HG02571 (cell line): ENCODE measurements around the gene AUTS2.

Experiments
- ATAC-seq: cut with Tn5 transposase; IDR thresholded peaks from one replicate; pipeline ENCODE4 v1.9.1; 2021; ENCODE audit warnings: mild to moderate bottlenecking, moderate library complexity; ENCODE audit not compliant: unreplicated experiment

Gene AUTS2

DNA sequence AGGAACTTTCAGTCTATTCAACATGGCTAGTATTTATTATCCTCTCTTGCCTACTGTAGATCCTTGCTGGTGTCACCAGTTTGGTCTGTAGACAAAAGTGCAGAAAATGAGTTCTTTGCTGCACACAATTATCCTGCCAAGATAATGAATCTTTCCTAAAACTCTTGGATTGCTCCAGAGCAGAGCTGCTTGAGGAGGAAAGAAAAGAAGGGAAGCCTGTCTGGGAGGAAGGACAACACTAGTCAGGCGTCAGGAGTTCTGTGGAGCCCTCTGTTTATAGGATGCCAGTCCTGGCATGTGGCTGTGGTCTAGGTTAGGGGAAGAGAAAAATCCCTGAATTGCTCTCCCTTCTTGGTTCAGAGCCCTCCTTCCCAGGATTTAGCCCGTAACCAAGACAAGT, 1103.7 kb downstream of the AUTS2 start:
- ATAC-seq, result no peak

DNA sequence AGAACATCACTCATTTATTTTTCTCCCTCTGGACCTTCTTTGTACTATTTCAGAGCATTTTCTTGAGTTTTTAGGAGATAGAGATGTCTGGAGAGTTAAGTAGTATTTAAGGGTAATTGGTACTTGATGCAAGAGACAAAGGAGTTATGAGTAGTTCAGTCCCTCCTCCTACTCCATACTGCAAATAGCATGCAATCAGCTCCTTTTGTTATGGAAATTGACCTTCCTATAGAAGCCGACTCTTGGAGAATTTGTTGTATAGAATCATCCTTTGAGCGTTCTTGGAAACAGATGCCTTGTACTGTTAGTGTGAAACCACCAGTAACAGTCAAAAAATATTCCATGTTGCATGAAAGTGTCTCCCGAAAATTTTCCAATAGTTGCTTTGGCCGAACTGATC, 1105.5 kb downstream of the AUTS2 start:
- ATAC-seq, result no peak

DNA sequence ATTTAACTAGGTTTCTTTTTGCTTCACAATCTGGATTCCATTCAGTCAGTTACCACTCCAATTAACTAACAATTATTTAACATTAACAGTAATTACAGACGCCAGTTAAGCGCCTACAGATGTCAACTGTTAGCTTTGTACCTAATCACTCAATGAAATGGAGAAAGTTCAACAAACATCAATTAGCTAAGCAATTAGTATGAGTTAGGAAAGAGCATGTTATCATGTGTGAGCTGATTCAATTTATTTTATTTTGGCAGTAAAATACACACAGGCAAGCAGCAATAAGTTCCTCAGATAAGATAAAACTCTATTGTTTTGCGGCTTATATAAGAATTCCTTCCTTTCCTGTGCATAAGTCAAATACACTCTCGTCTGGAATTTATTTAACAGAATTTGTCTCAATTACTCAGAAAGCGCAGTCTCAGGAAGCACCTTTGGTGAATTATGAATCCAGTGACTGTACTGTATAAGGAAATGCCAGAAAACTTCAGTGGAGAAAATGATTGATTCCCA, 1106.6 kb downstream of the AUTS2 start:
- no peak for ATAC-seq

DNA sequence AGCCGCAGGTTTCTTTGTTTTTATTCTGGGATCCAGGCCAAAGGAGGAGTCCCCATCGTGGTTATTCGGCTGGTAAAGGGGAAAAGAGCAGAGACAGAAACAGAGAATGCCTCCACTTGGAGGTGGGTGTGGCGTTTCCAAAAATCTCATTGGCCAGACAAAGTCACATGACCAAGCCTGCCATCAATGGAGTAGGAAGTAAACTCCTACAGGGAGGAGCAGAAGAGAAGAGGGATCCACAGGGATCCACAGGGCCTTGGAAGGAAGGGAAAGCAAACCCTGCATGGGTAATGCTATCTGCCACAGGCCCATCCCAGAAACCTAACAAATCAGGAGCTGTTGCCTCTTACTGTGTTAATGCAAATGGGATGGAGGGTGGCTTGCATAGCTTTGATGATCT, 1107.9 kb downstream of the AUTS2 start:
- no peak for ATAC-seq

DNA sequence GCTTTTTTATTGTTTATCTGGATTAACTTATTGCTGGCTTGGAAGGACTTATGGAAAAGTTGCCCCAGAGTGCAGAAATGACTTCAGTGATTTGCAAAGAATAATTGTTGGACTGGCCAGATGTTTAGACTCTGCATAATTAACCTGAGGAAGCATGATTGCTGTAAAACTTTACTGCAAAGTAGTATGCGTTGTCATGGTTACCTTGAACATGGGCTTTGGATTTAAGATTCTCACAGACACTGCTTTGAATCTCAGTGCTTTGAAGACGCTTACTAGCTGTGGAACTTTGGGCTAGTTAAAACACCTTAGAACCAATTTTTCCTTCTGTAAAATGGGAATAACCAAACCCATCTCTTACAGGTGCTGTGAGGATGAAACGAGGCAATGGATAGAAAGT, 1108.4 kb downstream of the AUTS2 start:
- no peak for ATAC-seq

DNA sequence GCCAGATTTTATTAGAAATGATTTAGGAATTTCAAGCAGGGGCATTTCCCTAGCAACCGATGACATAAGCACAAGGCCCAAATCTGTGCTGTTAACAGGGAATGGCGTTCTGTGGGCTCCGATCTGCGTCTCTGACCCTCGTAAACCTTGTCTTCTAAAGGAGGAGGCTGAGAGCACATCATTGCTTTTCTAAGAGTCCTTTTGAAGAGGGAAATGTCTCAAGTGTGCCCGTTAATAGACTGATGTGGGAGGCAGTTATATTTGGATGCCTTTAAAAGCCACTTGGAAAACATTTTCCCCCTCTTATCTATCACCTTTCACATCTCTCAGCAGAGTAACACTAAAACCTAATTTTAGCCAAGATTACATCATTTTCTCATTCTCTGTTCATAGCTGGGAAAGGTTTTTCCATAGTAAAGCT, 1109.6 kb downstream of the AUTS2 start:
- no peak for ATAC-seq

DNA sequence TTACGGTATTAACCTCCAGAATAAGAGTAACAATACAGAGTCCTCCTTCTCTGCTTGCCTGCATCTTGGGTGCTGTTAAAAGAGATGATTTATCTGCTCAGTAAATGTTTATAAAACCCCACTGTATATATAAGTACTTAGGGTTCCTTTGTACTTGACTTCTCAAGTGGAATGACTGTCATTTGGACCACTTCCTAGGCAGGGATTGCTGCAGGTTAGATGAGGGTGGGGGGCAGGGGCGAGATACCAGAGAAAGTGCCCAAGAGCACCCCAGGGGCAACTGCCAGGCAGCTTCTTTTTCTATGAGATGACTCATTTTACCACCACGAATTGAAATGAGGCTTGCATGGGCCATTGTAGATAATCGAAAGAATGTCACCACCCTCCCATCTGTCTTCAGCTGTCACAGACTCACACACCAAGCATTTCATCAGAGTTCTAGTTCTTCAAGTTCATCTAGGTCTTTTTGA, 1111.8 kb downstream of the AUTS2 start:
- no peak for ATAC-seq

DNA sequence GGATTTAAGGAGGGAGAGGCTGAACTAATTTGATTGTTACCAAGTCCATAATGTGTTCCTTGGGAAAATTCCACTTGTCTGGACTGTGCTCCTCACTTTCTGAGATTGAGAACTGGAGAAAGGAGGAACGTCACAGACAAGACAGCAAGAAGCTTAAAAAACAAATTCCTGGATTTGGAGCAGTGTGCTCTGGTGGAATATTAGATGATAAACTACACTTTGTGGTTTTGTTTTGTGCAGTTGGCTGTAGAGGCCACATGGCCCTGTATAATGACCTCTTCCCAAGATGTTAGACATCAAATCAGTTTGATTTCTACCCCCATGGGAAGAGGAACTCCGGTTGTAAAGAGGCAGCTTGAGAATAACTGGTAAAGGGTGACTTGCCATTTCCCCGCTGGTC, 1112.4 kb downstream of the AUTS2 start:
- no peak for ATAC-seq

DNA sequence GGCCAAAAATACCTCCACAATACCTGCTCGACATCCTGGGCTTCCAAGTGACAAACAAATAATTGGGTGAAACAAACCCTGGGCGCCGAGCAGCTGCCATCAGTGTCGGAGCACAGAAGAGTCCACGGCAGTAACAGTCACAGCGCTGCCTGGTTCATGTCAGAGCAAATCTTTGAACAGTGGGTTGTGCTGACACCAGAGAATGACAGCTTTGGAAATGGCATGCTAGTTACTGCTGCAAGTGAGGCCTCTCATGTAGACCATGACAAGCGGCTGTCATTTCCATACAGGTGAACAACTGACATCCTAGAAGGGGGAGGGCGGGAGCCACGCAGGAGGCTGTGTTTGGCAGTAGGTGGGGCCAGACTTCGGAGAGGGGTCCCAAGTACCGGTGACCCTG, 1113.2 kb downstream of the AUTS2 start:
- ATAC-seq, result no peak

DNA sequence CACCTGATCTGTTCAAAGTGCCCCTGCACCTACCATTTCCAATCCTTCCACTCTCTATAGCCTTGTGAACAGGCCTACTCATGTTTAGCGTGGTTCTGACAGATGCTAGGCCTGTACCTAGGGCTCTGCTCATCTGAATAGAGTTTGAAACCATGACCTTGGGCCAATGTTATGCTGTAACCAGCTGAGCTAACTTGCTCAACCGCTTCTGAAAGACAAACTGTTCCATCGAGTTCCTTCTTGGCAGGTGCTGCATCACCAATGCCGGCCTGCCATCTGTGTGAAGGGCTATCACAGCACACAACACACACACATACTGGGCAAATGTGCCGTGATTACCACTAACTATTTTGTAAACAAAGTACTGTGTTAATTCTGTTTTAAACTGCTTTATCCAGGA, 1114.7 kb downstream of the AUTS2 start:
- no peak for ATAC-seq

DNA sequence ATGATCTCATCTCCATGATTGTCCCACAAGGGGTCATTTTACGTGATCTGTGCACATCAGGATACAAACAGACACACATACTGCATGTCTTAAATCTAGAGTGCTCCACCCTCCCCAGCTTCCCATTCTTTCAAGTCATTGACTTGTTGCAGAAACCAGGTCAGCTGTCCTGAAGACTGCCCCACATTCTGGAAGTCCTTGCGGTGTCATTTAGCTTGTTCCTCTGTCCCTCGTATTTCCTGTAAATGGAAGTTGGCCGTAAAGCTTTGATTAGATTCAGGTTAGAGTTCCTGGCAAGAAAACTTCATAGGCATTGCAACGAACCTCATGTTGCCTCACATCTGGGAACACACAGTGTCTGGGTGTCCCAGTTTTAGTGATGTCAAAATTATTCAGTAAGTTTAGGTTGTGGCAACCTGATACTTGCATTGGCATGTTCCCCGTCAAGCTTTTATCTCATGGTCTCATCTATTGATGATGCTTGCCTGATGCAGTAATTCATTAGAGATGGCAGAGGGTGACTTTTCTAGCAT, 1116.3 kb downstream of the AUTS2 start:
- no peak for ATAC-seq

DNA sequence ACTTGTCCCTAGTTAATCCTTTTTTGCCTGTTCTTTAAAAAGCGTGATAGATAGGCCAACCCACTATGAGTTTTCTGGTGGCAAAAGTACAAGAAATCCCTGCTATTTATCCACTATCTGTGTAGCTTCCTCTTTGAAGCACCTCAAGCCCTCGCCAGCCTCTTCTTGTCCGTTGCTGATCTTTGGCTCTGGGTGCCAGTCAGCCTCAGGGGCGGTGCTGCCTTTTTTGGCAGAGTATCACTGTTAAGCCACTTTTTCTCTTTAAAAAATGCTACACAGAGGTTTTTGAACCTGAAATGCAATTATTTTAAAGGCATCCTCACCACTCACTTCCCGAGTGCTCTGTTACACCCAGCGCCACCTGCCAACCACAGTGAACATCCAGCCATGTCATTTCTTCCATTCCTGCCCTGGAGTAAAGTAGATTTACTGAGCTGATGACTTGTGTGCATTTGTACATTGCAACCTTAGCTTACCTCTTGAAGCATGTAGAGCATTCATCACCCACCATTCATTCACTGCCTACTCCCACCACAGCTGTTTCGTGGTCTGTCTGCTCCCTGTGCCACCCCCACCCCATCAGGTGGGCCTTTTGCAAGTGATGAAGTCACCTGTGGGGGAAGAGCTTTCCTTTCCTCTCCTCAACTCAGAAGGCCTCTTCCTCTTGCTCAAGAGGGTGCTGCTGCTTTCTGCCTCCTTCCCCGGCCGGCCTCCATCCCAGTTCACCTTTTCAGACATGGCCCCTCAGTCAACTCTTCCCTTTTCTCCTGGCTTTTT, 1119.5 kb downstream of the AUTS2 start:
- no peak for ATAC-seq

DNA sequence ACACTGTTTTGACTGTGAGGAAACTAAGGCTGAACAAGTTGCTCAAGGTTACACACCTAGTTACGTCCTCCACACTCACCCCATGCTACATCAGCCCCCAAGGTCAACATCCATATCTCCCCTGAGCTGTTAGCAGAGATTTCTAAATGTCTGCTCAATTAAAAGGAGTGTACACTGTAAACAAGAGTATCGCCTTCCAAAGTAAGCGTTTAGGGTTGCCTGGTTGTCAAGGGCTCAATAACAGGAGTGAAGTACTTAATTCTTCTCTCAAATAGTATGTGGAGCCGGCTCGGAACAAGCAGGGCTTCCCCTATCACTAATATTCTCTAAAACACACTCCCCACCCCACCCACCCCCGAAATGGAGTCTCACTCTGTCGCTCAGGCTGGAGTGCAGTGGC, 1120.8 kb downstream of the AUTS2 start:
- ATAC-seq, result no peak

DNA sequence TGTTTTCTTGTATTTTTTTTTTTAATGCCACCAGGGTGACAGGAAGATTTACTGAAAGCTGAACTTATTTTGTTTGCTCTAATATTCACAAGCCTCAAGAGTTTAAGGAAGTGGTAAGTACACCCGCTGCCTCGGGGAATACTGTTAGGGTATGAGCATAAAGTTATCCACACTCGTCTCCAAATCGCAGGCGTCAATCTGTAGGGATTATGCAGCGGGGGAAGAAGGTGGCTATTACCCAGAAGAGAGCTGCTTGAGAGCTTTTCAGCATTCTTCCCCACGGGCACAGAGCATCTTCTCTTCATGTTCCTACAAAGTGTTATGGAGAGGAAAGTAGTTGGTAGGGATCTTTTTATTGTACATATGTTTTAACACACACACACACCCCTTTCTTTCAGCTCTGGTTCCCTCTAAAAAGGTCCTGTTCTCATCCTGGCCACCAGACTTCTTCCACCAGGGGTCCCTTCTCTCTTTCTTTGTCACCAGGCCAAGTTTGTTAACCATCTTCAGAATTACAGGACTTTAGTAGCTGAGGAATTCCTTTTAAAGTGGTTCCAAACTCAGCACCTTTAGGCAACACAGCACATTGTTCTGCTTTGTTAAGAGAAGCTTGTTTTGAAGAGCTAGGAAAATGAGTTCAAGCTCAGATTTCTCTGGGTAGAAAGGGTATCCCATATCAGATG, 1122.1 kb downstream of the AUTS2 start:
- no peak for ATAC-seq

DNA sequence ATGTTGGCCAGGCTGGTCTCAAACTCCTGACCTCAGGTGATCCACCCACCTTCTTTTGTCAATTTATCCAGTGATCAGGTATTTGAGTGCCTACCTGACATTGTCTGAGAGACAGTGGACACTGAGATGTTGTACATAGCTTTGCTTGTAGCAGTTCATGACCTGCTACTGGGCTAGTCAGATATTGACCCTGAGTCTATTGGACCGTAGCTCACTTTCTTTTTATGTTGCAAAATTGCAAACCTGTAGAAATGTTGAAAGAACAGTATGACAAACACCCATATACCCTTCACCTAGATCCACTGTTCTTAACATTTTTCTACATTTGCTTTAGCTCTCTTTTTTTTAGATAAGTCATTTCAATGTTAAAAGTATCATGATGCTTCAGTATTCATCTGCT, 1123.2 kb downstream of the AUTS2 start:
- ATAC-seq, result no peak

DNA sequence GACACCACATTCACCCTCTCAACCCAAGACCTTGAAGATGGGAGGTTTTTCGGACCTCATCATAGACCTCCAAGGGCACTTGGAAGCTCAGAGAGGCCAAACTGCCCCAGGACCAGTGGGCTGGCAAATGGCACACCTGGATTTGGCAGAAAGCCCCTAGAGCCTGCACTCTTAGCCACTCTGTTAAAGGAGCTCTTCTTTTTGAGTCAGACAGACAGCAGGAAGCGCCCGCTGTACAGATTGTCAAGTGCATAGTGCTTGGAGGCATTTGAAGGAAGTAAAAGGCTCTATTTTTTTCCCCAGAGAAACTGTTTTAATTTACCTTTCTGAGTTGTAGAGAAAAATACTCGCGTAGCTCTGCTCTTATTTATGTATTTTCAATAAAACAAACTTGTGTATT, 1125.1 kb downstream of the AUTS2 start:
- ATAC-seq, result no peak

DNA sequence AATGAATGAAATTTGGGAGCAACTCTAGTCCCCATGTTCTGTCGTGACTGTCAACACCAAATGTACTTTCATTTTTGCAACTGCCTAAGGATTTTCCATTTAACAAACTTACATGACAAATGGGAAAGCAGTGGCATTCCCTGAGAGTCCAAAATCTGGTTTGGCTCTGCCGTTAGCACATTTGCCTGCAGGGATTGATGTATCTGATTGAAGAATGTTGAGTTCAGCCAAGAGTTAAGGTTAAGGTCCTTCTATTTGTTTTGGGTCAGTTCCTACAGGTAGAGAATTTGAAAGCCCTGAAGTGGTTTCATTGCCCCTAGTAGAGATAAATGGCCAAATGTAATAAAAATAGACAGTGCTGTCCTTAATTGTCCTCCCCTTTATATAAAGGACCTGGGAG, 1127.2 kb downstream of the AUTS2 start:
- ATAC-seq, result no peak

DNA sequence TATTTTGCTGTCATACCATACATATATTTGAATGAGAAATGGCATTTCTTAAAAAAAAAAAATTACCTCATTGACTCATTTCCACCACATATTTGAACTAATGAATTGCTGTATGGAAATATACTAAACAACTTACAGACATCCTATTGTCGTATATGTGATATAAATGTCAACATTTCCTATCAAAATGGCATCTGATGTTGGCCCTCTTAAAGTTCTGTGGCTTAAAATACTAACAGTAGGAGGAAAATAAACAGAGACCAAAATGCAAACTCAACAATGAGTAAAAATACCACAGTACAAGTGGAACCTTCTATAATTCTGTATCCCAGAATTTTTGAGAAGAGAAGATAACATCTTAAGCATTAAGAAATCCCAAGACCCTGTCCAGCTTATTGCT, 1128.0 kb downstream of the AUTS2 start:
- no peak for ATAC-seq

DNA sequence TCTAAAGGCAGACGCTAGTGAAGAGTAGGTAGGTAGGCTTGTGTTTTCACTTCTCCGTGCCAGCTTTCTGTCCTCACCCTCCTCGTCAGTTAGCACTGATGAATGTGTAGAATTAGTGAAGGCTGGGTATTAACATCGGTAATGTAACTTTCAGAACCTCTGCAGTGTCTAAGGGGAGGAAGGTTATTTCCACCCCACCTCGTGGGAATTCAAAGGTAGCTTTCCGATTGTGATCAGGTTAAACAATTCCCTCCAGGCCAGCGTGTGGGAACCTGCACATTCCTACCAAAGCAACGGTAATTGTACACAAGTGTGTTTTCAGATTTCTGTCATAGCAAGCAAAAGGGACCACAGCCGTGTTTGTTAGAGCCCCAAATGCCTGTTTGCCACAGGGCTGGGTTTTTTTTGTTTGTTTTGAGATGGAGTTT, 1128.7 kb downstream of the AUTS2 start:
- peak; percentile 73 for ATAC-seq

DNA sequence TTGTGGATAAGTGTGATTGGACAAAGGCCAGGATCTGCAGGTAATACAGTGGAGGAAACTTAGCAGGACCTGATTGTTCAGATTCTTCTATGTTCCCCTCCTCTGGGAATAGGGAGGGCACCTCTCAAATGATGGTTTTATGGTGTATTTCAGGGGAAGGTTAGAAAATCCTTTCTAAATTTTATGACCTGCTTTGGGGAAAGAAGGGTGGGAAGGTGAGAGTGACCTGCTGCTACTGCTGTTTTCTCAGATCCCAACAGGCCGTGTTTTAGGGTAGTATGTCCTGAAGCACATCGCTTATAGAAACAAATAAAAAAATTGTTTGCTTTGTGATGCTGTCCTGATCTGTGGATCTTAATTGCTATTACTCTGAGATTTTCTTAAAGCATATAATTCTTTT, 1129.6 kb downstream of the AUTS2 start:
- ATAC-seq, result no peak

DNA sequence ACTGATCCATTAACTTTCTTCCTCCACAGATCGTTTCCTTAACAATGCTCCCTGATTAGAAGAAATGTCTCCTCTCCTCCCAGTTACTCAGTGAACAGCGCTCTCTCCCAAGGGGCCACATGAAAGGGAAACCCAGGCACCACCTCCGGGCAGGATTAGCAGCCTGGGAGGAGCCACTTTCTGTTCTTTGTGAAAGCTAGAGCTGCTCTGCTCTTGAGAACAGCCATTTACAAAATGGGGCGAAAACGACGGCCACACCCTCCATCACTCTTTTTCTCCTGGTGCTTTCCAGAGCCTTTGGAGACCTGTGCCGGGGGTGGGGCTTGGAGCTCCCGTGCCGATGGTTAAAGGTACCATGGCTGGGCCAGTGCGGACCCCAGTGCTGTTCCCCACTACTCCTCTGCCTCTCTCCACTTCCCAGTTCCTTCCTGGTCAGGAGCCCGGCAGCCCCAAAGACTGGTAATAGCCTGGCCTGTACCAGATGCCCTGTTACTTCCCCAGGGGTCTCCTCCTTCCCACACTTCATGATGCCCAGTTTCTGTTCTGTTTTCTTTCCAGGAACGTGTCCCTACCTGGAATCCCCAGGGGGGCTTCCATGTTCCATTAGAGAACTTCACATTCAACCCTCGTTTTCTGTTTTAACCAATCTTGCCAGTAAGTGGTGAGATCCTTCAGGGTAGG, 1130.7 kb downstream of the AUTS2 start:
- no peak for ATAC-seq
